Measurements from ENCODE around the gene PER1.

DNA sequence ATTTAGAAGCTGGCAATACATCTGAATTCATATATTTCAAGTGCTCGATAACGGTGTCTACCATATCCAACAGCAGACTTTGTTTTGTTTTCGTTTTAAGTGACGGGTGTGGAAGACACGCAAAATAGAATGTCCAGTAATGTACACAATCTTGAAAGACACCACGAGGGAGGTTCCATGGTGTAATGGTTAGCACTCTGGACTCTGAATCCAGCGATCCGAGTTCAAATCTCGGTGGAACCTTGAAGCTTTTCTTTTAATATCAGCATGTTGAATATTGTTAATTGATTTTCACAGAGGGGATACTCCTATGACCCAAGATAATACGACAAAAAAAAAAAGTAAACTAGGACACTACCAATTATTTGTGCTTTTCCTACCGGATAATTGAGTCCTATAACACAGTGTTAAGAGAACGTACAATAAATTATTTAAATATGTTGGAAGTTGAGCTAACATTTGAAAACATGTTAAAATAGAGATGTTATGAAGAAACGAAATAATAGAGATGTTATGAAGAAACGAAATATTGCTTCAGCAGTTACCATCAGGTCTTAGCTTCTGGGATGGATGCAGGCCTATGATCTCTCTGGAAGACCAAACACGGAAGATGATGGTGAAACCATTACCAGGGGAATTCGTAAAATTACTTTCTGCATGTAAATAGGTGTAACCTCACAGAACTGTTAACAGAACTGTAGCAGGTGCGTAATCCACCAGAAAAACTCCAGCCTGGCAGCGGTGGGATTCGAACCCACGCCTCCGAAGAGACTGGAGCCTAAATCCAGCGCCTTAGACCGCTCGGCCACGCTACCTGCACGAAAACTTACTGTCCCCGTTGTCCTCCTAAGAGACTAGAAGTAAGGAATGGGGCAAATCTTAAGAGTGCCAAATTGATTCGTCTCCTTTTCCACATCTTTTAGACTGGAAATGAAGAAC, 32.4 kb downstream of the PER1 start:
- no peak for TF ChIP-seq PURB (CRISPR knock-in tag; IDR thresholded peaks at IDR 0.05; ENCODE audit: low read depth)
- TF ChIP-seq, protein P1, sequence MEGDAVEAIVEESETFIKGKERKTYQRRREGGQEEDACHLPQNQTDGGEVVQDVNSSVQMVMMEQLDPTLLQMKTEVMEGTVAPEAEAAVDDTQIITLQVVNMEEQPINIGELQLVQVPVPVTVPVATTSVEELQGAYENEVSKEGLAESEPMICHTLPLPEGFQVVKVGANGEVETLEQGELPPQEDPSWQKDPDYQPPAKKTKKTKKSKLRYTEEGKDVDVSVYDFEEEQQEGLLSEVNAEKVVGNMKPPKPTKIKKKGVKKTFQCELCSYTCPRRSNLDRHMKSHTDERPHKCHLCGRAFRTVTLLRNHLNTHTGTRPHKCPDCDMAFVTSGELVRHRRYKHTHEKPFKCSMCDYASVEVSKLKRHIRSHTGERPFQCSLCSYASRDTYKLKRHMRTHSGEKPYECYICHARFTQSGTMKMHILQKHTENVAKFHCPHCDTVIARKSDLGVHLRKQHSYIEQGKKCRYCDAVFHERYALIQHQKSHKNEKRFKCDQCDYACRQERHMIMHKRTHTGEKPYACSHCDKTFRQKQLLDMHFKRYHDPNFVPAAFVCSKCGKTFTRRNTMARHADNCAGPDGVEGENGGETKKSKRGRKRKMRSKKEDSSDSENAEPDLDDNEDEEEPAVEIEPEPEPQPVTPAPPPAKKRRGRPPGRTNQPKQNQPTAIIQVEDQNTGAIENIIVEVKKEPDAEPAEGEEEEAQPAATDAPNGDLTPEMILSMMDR (IDR thresholded peaks at IDR 0.05 in 2 of 3, conservative IDR thresholded peaks at IDR 0.05 in 1 of 3; ENCODE audit: insufficient read depth in 2 of 3, low read depth in 1 of 3, low read length in 3 of 3) = no peak
- TF ChIP-seq, protein P2, sequence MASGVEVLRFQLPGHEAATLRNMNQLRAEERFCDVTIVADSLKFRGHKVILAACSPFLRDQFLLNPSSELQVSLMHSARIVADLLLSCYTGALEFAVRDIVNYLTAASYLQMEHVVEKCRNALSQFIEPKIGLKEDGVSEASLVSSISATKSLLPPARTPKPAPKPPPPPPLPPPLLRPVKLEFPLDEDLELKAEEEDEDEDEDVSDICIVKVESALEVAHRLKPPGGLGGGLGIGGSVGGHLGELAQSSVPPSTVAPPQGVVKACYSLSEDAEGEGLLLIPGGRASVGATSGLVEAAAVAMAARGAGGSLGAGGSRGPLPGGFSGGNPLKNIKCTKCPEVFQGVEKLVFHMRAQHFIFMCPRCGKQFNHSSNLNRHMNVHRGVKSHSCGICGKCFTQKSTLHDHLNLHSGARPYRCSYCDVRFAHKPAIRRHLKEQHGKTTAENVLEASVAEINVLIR (CRISPR knock-in tag; IDR thresholded peaks at IDR 0.05) = no peak
- no peak for TF ChIP-seq MEF2A (IDR thresholded peaks at IDR 0.05; ENCODE audit: control insufficient read depth, low read depth, low read length)
- TF ChIP-seq CEBPG (CRISPR knock-in tag; IDR thresholded peaks at IDR 0.05) = no peak
- TF ChIP-seq CEBPG (tag; conservative IDR thresholded peaks at IDR 0.05 in 1 of 2, IDR thresholded peaks at IDR 0.05 in 1 of 2) = peak in 1 of 2 experiments; percentile 57; a peak in 1 of 4 replicates
- TF ChIP-seq, protein P3, sequence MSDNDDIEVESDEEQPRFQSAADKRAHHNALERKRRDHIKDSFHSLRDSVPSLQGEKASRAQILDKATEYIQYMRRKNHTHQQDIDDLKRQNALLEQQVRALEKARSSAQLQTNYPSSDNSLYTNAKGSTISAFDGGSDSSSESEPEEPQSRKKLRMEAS (CRISPR knock-in tag; IDR thresholded peaks at IDR 0.05) = no peak
- TF ChIP-seq, protein P4, sequence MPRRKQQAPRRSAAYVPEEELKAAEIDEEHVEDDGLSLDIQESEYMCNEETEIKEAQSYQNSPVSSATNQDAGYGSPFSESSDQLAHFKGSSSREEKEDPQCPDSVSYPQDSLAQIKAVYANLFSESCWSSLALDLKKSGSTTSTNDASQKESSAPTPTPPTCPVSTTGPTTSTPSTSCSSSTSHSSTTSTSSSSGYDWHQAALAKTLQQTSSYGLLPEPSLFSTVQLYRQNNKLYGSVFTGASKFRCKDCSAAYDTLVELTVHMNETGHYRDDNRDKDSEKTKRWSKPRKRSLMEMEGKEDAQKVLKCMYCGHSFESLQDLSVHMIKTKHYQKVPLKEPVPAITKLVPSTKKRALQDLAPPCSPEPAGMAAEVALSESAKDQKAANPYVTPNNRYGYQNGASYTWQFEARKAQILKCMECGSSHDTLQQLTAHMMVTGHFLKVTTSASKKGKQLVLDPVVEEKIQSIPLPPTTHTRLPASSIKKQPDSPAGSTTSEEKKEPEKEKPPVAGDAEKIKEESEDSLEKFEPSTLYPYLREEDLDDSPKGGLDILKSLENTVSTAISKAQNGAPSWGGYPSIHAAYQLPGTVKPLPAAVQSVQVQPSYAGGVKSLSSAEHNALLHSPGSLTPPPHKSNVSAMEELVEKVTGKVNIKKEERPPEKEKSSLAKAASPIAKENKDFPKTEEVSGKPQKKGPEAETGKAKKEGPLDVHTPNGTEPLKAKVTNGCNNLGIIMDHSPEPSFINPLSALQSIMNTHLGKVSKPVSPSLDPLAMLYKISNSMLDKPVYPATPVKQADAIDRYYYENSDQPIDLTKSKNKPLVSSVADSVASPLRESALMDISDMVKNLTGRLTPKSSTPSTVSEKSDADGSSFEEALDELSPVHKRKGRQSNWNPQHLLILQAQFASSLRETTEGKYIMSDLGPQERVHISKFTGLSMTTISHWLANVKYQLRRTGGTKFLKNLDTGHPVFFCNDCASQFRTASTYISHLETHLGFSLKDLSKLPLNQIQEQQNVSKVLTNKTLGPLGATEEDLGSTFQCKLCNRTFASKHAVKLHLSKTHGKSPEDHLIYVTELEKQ (CRISPR knock-in tag; IDR thresholded peaks at IDR 0.05) = no peak
- no peak for TF ChIP-seq POLR2AphosphoS2 (IDR thresholded peaks at IDR 0.05; ENCODE audit: low read length)
- TF ChIP-seq, protein P5, sequence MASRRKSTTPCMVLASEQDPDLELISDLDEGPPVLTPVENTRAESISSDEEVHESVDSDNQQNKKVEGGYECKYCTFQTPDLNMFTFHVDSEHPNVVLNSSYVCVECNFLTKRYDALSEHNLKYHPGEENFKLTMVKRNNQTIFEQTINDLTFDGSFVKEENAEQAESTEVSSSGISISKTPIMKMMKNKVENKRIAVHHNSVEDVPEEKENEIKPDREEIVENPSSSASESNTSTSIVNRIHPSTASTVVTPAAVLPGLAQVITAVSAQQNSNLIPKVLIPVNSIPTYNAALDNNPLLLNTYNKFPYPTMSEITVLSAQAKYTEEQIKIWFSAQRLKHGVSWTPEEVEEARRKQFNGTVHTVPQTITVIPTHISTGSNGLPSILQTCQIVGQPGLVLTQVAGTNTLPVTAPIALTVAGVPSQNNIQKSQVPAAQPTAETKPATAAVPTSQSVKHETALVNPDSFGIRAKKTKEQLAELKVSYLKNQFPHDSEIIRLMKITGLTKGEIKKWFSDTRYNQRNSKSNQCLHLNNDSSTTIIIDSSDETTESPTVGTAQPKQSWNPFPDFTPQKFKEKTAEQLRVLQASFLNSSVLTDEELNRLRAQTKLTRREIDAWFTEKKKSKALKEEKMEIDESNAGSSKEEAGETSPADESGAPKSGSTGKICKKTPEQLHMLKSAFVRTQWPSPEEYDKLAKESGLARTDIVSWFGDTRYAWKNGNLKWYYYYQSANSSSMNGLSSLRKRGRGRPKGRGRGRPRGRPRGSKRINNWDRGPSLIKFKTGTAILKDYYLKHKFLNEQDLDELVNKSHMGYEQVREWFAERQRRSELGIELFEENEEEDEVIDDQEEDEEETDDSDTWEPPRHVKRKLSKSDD (conservative IDR thresholded peaks at IDR 0.05; ENCODE audit: low read length) = peak; percentile 63; the same call in 1 of the 2 replicates
- TF ChIP-seq, protein P6, sequence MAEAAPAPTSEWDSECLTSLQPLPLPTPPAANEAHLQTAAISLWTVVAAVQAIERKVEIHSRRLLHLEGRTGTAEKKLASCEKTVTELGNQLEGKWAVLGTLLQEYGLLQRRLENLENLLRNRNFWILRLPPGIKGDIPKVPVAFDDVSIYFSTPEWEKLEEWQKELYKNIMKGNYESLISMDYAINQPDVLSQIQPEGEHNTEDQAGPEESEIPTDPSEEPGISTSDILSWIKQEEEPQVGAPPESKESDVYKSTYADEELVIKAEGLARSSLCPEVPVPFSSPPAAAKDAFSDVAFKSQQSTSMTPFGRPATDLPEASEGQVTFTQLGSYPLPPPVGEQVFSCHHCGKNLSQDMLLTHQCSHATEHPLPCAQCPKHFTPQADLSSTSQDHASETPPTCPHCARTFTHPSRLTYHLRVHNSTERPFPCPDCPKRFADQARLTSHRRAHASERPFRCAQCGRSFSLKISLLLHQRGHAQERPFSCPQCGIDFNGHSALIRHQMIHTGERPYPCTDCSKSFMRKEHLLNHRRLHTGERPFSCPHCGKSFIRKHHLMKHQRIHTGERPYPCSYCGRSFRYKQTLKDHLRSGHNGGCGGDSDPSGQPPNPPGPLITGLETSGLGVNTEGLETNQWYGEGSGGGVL (CRISPR knock-in tag; IDR thresholded peaks at IDR 0.05) = no peak
- no peak for TF ChIP-seq KLF1 (tag; IDR thresholded peaks at IDR 0.05)
- TF ChIP-seq GABPA (tag; conservative IDR thresholded peaks at IDR 0.05; ENCODE audit: low read depth) = no peak
- no peak for TF ChIP-seq POLR2AphosphoS5 (IDR thresholded peaks at IDR 0.05; ENCODE audit: control insufficient read depth, insufficient read depth, low read depth, low read length)

Data from K562 (cell line).